Activated CD4-positive, alpha-beta T cell treated with anti-CD3 and anti-CD28 coated beads, Interleukin-2, amount 50 U/mL, for 48 hours (primary cell): Measurements from ENCODE around the gene PCNX3.

Experiments used
- DNase-seq, 2 experiments: peaks; one replicate each; pipeline ENCODE4 v3.0.0-alpha.2; 2020

The PCNX3 gene

GRCh38 chr11:65599216-65599954, 16.2 kb upstream of the PCNX3 start:
- no peak for DNase-seq

GRCh38 chr11:65599955-65600246, 15.7 kb upstream of the PCNX3 start:
- no peak for DNase-seq

GRCh38 chr11:65604258-65604657, 11.3 kb upstream of the PCNX3 start:
- no peak for DNase-seq

- peak in 1 of 2 experiments; percentile 23 for DNase-seq
These were observed 8.5 kb upstream of the PCNX3 start for GRCh38 chr11:65606876-65607613.

GRCh38 chr11:65607614-65608426, 7.8 kb upstream of the PCNX3 start:
- DNase-seq = no peak

- no peak for DNase-seq
These were observed 6.3 kb upstream of the PCNX3 start for GRCh38 chr11:65609229-65609628.

- no peak for DNase-seq
These were observed 5.9 kb upstream of the PCNX3 start for GRCh38 chr11:65609665-65610064.

GRCh38 chr11:65610404-65610803, 5.2 kb upstream of the PCNX3 start:
- DNase-seq = no peak

- DNase-seq = no peak
These were observed 4.4 kb upstream of the PCNX3 start for GRCh38 chr11:65611028-65611757.

GRCh38 chr11:65611758-65612603, 3.6 kb upstream of the PCNX3 start:
- DNase-seq = no peak

- DNase-seq = no peak
These were observed 2.9 kb upstream of the PCNX3 start for GRCh38 chr11:65612691-65613090.

GRCh38 chr11:65613091-65613928, 2.3 kb upstream of the PCNX3 start:
- DNase-seq = peak in 1 of 2 experiments; percentile 18

GRCh38 chr11:65615950-65616574, 486 bp downstream of the PCNX3 start:
- DNase-seq = peak; percentile 54 to 62

- peak in 1 of 2 experiments; percentile 30 for DNase-seq
These were observed 1.0 kb downstream of the PCNX3 start for GRCh38 chr11:65616575-65617001.

GRCh38 chr11:65617136-65617850, 1.7 kb downstream of the PCNX3 start:
- no peak for DNase-seq

GRCh38 chr11:65617990-65618751, 2.6 kb downstream of the PCNX3 start:
- DNase-seq = no peak

GRCh38 chr11:65618763-65619162, 3.2 kb downstream of the PCNX3 start:
- DNase-seq = no peak

GRCh38 chr11:65619281-65619928, 3.8 kb downstream of the PCNX3 start:
- no peak for DNase-seq
